ENCODE data around the gene OR52A1. TPM values are rescaled to one million over a fixed set of nuclear protein-coding genes. Genes with fewer than 3 reads are reported as not detected.

The OR52A1 gene
- total and polyA plus RNA-seq, 9 of the 15 experiments (the other 6 are each of a cell fraction or from before 2014, with no cell fraction given), result under 0.01 to 0.33 (median 0.13) TPM; not detected in 3

DNA sequence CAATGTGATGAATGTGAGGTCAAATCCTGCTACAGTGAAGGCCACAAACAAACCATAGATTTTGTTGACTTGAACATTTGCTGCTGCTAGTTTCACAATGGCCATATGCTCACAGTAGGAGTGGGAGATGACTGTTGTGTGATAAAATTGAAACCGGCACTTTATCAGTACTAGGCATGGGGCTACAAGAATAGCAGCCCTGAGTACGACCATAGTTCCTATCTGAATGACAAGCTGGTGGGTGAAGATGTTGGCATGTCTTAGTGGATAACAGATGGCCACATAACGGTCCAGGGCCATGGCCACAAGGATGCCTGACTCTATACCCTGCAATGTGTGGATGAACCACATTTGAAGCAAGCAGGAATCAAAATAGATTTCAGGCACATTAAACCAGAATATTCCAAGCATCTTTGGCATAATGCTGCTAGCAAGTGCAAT, 2.8 kb downstream of the OR52A1 start (continued):
- TF ChIP-seq, protein P1, sequence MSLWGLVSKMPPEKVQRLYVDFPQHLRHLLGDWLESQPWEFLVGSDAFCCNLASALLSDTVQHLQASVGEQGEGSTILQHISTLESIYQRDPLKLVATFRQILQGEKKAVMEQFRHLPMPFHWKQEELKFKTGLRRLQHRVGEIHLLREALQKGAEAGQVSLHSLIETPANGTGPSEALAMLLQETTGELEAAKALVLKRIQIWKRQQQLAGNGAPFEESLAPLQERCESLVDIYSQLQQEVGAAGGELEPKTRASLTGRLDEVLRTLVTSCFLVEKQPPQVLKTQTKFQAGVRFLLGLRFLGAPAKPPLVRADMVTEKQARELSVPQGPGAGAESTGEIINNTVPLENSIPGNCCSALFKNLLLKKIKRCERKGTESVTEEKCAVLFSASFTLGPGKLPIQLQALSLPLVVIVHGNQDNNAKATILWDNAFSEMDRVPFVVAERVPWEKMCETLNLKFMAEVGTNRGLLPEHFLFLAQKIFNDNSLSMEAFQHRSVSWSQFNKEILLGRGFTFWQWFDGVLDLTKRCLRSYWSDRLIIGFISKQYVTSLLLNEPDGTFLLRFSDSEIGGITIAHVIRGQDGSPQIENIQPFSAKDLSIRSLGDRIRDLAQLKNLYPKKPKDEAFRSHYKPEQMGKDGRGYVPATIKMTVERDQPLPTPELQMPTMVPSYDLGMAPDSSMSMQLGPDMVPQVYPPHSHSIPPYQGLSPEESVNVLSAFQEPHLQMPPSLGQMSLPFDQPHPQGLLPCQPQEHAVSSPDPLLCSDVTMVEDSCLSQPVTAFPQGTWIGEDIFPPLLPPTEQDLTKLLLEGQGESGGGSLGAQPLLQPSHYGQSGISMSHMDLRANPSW (CRISPR knock-in tag; IDR thresholded peaks at IDR 0.05), result no peak
- TF ChIP-seq, protein P2, sequence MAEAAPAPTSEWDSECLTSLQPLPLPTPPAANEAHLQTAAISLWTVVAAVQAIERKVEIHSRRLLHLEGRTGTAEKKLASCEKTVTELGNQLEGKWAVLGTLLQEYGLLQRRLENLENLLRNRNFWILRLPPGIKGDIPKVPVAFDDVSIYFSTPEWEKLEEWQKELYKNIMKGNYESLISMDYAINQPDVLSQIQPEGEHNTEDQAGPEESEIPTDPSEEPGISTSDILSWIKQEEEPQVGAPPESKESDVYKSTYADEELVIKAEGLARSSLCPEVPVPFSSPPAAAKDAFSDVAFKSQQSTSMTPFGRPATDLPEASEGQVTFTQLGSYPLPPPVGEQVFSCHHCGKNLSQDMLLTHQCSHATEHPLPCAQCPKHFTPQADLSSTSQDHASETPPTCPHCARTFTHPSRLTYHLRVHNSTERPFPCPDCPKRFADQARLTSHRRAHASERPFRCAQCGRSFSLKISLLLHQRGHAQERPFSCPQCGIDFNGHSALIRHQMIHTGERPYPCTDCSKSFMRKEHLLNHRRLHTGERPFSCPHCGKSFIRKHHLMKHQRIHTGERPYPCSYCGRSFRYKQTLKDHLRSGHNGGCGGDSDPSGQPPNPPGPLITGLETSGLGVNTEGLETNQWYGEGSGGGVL (CRISPR knock-in tag; IDR thresholded peaks at IDR 0.05), result no peak
- TF ChIP-seq ETV1 (tag; conservative IDR thresholded peaks at IDR 0.05; ENCODE audit: low read depth) (no peak), MAFK (IDR thresholded peaks at IDR 0.05; ENCODE audit: low read length) (no peak; the same call in 1 of the 2 replicates), SIX5 (IDR thresholded peaks at IDR 0.05; ENCODE audit: borderline replicate concordance in 1 of 2, insufficient read depth in 1 of 2, low read depth in 1 of 2, low read length in 2 of 2) (no peak), JUNB (CRISPR knock-in tag; conservative IDR thresholded peaks at IDR 0.05) (no peak), XRCC3 (IDR thresholded peaks at IDR 0.05) (no peak), TARDBP (IDR thresholded peaks at IDR 0.05) (no peak), RBFOX2 (IDR thresholded peaks at IDR 0.05; ENCODE audit: low read depth, low read length) (no peak), KDM5B (IDR thresholded peaks at IDR 0.05; ENCODE audit: insufficient replicate concordance, low read depth, low read length) (no peak), HLTF (IDR thresholded peaks at IDR 0.05) (peak; percentile 81; the same call in 1 of the 2 replicates), HNRNPLL (IDR thresholded peaks at IDR 0.05; ENCODE audit: low read depth, low read length, poor library complexity, severe bottlenecking) (no peak)
- TF ChIP-seq, protein P3, sequence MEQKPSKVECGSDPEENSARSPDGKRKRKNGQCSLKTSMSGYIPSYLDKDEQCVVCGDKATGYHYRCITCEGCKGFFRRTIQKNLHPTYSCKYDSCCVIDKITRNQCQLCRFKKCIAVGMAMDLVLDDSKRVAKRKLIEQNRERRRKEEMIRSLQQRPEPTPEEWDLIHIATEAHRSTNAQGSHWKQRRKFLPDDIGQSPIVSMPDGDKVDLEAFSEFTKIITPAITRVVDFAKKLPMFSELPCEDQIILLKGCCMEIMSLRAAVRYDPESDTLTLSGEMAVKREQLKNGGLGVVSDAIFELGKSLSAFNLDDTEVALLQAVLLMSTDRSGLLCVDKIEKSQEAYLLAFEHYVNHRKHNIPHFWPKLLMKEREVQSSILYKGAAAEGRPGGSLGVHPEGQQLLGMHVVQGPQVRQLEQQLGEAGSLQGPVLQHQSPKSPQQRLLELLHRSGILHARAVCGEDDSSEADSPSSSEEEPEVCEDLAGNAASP (IDR thresholded peaks at IDR 0.05), result no peak
- TF ChIP-seq, protein P4, sequence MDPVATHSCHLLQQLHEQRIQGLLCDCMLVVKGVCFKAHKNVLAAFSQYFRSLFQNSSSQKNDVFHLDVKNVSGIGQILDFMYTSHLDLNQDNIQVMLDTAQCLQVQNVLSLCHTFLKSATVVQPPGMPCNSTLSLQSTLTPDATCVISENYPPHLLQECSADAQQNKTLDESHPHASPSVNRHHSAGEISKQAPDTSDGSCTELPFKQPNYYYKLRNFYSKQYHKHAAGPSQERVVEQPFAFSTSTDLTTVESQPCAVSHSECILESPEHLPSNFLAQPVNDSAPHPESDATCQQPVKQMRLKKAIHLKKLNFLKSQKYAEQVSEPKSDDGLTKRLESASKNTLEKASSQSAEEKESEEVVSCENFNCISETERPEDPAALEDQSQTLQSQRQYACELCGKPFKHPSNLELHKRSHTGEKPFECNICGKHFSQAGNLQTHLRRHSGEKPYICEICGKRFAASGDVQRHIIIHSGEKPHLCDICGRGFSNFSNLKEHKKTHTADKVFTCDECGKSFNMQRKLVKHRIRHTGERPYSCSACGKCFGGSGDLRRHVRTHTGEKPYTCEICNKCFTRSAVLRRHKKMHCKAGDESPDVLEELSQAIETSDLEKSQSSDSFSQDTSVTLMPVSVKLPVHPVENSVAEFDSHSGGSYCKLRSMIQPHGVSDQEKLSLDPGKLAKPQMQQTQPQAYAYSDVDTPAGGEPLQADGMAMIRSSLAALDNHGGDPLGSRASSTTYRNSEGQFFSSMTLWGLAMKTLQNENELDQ (CRISPR knock-in tag; IDR thresholded peaks at IDR 0.05; ENCODE audit: borderline replicate concordance), result no peak
- TF ChIP-seq, protein P5, sequence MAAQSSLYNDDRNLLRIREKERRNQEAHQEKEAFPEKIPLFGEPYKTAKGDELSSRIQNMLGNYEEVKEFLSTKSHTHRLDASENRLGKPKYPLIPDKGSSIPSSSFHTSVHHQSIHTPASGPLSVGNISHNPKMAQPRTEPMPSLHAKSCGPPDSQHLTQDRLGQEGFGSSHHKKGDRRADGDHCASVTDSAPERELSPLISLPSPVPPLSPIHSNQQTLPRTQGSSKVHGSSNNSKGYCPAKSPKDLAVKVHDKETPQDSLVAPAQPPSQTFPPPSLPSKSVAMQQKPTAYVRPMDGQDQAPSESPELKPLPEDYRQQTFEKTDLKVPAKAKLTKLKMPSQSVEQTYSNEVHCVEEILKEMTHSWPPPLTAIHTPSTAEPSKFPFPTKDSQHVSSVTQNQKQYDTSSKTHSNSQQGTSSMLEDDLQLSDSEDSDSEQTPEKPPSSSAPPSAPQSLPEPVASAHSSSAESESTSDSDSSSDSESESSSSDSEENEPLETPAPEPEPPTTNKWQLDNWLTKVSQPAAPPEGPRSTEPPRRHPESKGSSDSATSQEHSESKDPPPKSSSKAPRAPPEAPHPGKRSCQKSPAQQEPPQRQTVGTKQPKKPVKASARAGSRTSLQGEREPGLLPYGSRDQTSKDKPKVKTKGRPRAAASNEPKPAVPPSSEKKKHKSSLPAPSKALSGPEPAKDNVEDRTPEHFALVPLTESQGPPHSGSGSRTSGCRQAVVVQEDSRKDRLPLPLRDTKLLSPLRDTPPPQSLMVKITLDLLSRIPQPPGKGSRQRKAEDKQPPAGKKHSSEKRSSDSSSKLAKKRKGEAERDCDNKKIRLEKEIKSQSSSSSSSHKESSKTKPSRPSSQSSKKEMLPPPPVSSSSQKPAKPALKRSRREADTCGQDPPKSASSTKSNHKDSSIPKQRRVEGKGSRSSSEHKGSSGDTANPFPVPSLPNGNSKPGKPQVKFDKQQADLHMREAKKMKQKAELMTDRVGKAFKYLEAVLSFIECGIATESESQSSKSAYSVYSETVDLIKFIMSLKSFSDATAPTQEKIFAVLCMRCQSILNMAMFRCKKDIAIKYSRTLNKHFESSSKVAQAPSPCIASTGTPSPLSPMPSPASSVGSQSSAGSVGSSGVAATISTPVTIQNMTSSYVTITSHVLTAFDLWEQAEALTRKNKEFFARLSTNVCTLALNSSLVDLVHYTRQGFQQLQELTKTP (IDR thresholded peaks at IDR 0.05; ENCODE audit: low read depth in 1 of 2, partially characterized antibody in 2 of 2), result peak in 1 of 2 experiments; percentile 74
